H9 (cell line): ENCODE results near the gene UFSP2. TPM values are rescaled to one million over a fixed set of nuclear protein-coding genes. Genes with fewer than 3 reads are reported as not detected.

Source experiments
- DNase-seq: peaks from one replicate; pipeline ENCODE4 v3.0.0-alpha.2; 2017
- H2AFZ ChIP-seq: one replicate; pipeline ENCODE4 v1.6.1; 2013; ENCODE audit warnings: mild to moderate bottlenecking, low read length, control low read depth, moderate library complexity
- H2AK5ac ChIP-seq: 2 replicates; pipeline ENCODE4 v1.6.1; 2013; ENCODE audit warnings: low read length, control low read depth, mixed read lengths; ENCODE audit not compliant: insufficient read length
- H2BK120ac ChIP-seq: one replicate; pipeline ENCODE4 v1.6.1; 2013; ENCODE audit warnings: low read depth, mild to moderate bottlenecking, low read length, control low read depth, inconsistent platforms; ENCODE audit not compliant: poor library complexity, severe bottlenecking
- H2BK12ac ChIP-seq: 2 replicates; pipeline ENCODE4 v1.6.1; 2013; ENCODE audit warnings: low read length, control low read depth, mixed read lengths, low read depth; ENCODE audit not compliant: insufficient read length
- H2BK15ac ChIP-seq: 2 replicates; pipeline ENCODE4 v1.6.1; 2013; ENCODE audit warnings: low read depth, low read length, control low read depth
- H2BK20ac ChIP-seq: one replicate; pipeline ENCODE4 v1.6.1; 2013; ENCODE audit warnings: low read depth, mild to moderate bottlenecking, low read length, control low read depth, inconsistent platforms; ENCODE audit not compliant: poor library complexity, severe bottlenecking
- H2BK5ac ChIP-seq: 2 replicates; pipeline ENCODE4 v1.6.1; 2013; ENCODE audit warnings: low read length, control low read depth, mixed read lengths; ENCODE audit not compliant: insufficient read length
- H3K14ac ChIP-seq: 2 replicates; pipeline ENCODE4 v1.6.1; 2013; ENCODE audit warnings: low read length, control low read depth; ENCODE audit not compliant: insufficient read depth
- H3K18ac ChIP-seq: 2 replicates; pipeline ENCODE4 v1.6.1; 2013; ENCODE audit warnings: low read depth, mild to moderate bottlenecking, mixed read lengths, low read length, control low read depth; ENCODE audit not compliant: insufficient read length
- H3K23ac ChIP-seq: 2 replicates; pipeline ENCODE4 v1.6.1; 2013; ENCODE audit warnings: low read length, control low read depth, mixed read lengths, low read depth; ENCODE audit not compliant: insufficient read length
- H3K23me2 ChIP-seq: 2 replicates; pipeline ENCODE4 v1.6.1; 2013; ENCODE audit warnings: low read depth, mild to moderate bottlenecking, mixed read lengths, low read length, control low read depth; ENCODE audit not compliant: insufficient read length, poor library complexity, severe bottlenecking
- H3K27ac ChIP-seq: 2 replicates; pipeline ENCODE4 v1.5.1; 2013; ENCODE audit warnings: low read length, control low read depth, mixed read lengths, low read depth; ENCODE audit not compliant: insufficient read length
- H3K27me3 ChIP-seq: 2 replicates; pipeline ENCODE4 v1.6.1; 2013; ENCODE audit warnings: low read length, control low read depth, inconsistent platforms; ENCODE audit not compliant: insufficient read depth
- H3K4ac ChIP-seq: 2 replicates; pipeline ENCODE4 v1.6.1; 2013; ENCODE audit warnings: low read depth, mild to moderate bottlenecking, control low read depth, inconsistent platforms, low read length, moderate library complexity
- H3K4me1 ChIP-seq: 2 replicates; pipeline ENCODE4 v1.6.1; 2013; ENCODE audit warnings: low read length, control low read depth, inconsistent platforms; ENCODE audit not compliant: insufficient read depth
- H3K4me2 ChIP-seq: 2 replicates; pipeline ENCODE4 v1.6.1; 2013; ENCODE audit warnings: low read length, control low read depth, mixed read lengths; ENCODE audit not compliant: insufficient read length, insufficient read depth
- H3K56ac ChIP-seq: 2 replicates; pipeline ENCODE4 v1.6.1; 2013; ENCODE audit warnings: low read depth, mild to moderate bottlenecking, mixed read lengths, low read length, control low read depth; ENCODE audit not compliant: insufficient read length
- H3K79me1 ChIP-seq: 2 replicates; pipeline ENCODE4 v1.6.1; 2013; ENCODE audit warnings: low read depth, mild to moderate bottlenecking, moderate library complexity, low read length, control low read depth, inconsistent platforms; ENCODE audit not compliant: insufficient read depth, poor library complexity, severe bottlenecking
- H3K79me2 ChIP-seq: 2 replicates; pipeline ENCODE4 v1.6.1; 2013; ENCODE audit warnings: low read length, control low read depth, inconsistent platforms; ENCODE audit not compliant: insufficient read depth
- H3K9ac ChIP-seq: 2 replicates; pipeline ENCODE4 v1.6.1; 2013; ENCODE audit warnings: low read length, control low read depth, mixed read lengths; ENCODE audit not compliant: insufficient read length; ENCODE audit errors: extremely low read depth
- H3K9me3 ChIP-seq: one replicate; pipeline ENCODE4 v1.6.1; 2013; ENCODE audit warnings: low read depth, low read length, inconsistent platforms; ENCODE audit not compliant: control insufficient read depth
- H3T11ph ChIP-seq: one replicate; pipeline ENCODE4 v1.6.1; 2013; ENCODE audit warnings: mild to moderate bottlenecking, low read length, control low read depth, inconsistent platforms
- H4K20me1 ChIP-seq: one replicate; pipeline ENCODE4 v1.6.1; 2013; ENCODE audit not compliant: control insufficient read depth, insufficient read length, insufficient read depth
- H4K5ac ChIP-seq: 2 replicates; pipeline ENCODE4 v1.6.1; 2013; ENCODE audit warnings: low read depth, mild to moderate bottlenecking, mixed read lengths, low read length, control low read depth; ENCODE audit not compliant: insufficient read length
- H4K8ac ChIP-seq: replicated peaks from 2 replicates; pipeline ENCODE4 v1.6.1; 2013; ENCODE audit warnings: low read length, control low read depth, mixed read lengths, low read depth; ENCODE audit not compliant: insufficient read length
- H4K91ac ChIP-seq: 2 replicates; pipeline ENCODE4 v1.6.1; 2013; ENCODE audit warnings: low read depth, mild to moderate bottlenecking, moderate library complexity, mixed read lengths, low read length, control low read depth; ENCODE audit not compliant: insufficient read length
- H3K27ac Mint-ChIP-seq, 3 experiments: 2 replicates in 2 of 3; 3 replicates in 1 of 3; pipeline ENCODE4 v1.8.0; 2020 to 2021; ENCODE audit warnings: mixed read lengths in 3 of 3, mild to moderate bottlenecking in 1 of 3, moderate library complexity in 1 of 3
- H3K27me3 Mint-ChIP-seq: 2 replicates; pipeline ENCODE4 v1.8.0; 2021; ENCODE audit warnings: low read depth, mild to moderate bottlenecking, moderate library complexity, mixed read lengths
- H3K36me3 Mint-ChIP-seq, 3 experiments: 2 replicates in 2 of 3; 3 replicates in 1 of 3; pipeline ENCODE4 v1.8.0; 2020 to 2021; ENCODE audit warnings: low read depth in 3 of 3, mixed read lengths in 3 of 3; ENCODE audit not compliant: insufficient read depth in 1 of 3
- H3K4me1 Mint-ChIP-seq, 2 experiments: 2 replicates each; pipeline ENCODE4 v1.8.0; 2020; ENCODE audit warnings: mixed read lengths in 2 of 2
- H3K4me3 Mint-ChIP-seq, 2 experiments: 2 replicates in 1 of 2; 3 replicates in 1 of 2; pipeline ENCODE4 v1.8.0; 2020 to 2021; ENCODE audit warnings: mild to moderate bottlenecking in 2 of 2, mixed read lengths in 2 of 2, moderate library complexity in 1 of 2
- H3K9me3 Mint-ChIP-seq, 2 experiments: 2 replicates in 1 of 2; 3 replicates in 1 of 2; pipeline ENCODE4 v1.8.0; 2020; ENCODE audit warnings: mild to moderate bottlenecking in 2 of 2, mixed read lengths in 2 of 2, moderate library complexity in 1 of 2
- WGBS: extraction: QIAGEN DNeasy Blood & Tissue Kit; methylation state at CpG from one replicate; pipeline ENCODE4 v1.1.7; 2013; ENCODE audit warnings: missing lambda C conversion rate, low lambda C conversion rate, mixed read lengths; ENCODE audit not compliant: insufficient read length; ENCODE audit errors: extremely low coverage; 5-methylcytosine and 5-hydroxymethylcytosine counted together
- total RNA-seq: library from RNA; stranded (reverse); gene quantifications from 2 replicates; pipeline ENCODE4 v1.2.1, GENCODE V29; 2021
- TF ChIP-seq, protein P1 (sequence below): fragments of 200-600 bp; sonication (generic); conservative IDR thresholded peaks from 3 replicates; pipeline ENCODE4 v1.8.0; 2021; ENCODE audit warnings: antibody characterized with exemption, mild to moderate bottlenecking

The UFSP2 gene
- total RNA-seq, 1 experiment from 2014 or later, result 41.1 TPM

- H2BK120ac ChIP-seq, result no peak overlapping the region
- no peaks in the 10 kb centered on the region for H3K27me3 ChIP-seq
- no peak overlapping the region for H3K27ac ChIP-seq
These were observed 17.3 kb downstream of the UFSP2 start for GRCh38 chr4:185408432-185408831.

More at GRCh38 chr4:185408432-185408831, 17.3 kb downstream of the UFSP2 start:
- no peak overlapping the region for H3K23ac ChIP-seq
- WGBS, result no CpG with 5 or more reads among the region's 2 CpGs
- H3K27ac Mint-ChIP-seq, result no peak overlapping the region
- no peaks in the 10 kb centered on the region for H4K20me1 ChIP-seq
- H3K56ac ChIP-seq, result no peak overlapping the region
- no peak overlapping the region for H2BK5ac ChIP-seq
- H3K79me2 ChIP-seq, result no peaks in the 10 kb centered on the region
- peaks cover 4 to 6% of the 10 kb centered on the region in 2 experiments; a peak in 4 of 5 replicates for H3K9me3 Mint-ChIP-seq
- no peak overlapping the region for H2BK15ac ChIP-seq
- no peak for DNase-seq
- no peak overlapping the region for H3T11ph ChIP-seq
- no peak overlapping the region for H3K4me2 ChIP-seq
- H4K5ac ChIP-seq, result no peak overlapping the region
- H2BK12ac ChIP-seq, result no peak overlapping the region
- no peaks in the 10 kb centered on the region for H3K79me1 ChIP-seq
- H3K27me3 Mint-ChIP-seq, result no peaks in the 10 kb centered on the region
- no peak overlapping the region for H2AFZ ChIP-seq
- TF ChIP-seq, protein P1, sequence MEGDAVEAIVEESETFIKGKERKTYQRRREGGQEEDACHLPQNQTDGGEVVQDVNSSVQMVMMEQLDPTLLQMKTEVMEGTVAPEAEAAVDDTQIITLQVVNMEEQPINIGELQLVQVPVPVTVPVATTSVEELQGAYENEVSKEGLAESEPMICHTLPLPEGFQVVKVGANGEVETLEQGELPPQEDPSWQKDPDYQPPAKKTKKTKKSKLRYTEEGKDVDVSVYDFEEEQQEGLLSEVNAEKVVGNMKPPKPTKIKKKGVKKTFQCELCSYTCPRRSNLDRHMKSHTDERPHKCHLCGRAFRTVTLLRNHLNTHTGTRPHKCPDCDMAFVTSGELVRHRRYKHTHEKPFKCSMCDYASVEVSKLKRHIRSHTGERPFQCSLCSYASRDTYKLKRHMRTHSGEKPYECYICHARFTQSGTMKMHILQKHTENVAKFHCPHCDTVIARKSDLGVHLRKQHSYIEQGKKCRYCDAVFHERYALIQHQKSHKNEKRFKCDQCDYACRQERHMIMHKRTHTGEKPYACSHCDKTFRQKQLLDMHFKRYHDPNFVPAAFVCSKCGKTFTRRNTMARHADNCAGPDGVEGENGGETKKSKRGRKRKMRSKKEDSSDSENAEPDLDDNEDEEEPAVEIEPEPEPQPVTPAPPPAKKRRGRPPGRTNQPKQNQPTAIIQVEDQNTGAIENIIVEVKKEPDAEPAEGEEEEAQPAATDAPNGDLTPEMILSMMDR, result no peak
- H4K91ac ChIP-seq, result no peak overlapping the region
- no peak overlapping the region for H2BK20ac ChIP-seq
- peaks cover 7 to 61% (median 52%) of the 10 kb centered on the region in 3 experiments for H3K36me3 Mint-ChIP-seq
- no peak overlapping the region for H4K8ac ChIP-seq
- no peak overlapping the region for H3K4ac ChIP-seq
- H3K23me2 ChIP-seq, result no peaks in the 10 kb centered on the region
- no peak overlapping the region for H3K4me3 Mint-ChIP-seq
- no peaks in the 10 kb centered on the region for H3K4me1 Mint-ChIP-seq
- no peak overlapping the region for H3K18ac ChIP-seq
- H3K4me1 ChIP-seq, result no peaks in the 10 kb centered on the region
- H2AK5ac ChIP-seq, result no peak overlapping the region
- no peak overlapping the region for H3K14ac ChIP-seq
- H3K9ac ChIP-seq, result no peak overlapping the region
- no peaks in the 10 kb centered on the region for H3K9me3 ChIP-seq
